DOHH2 (cell line): ENCODE measurements around the gene KCNG2.

Experiments
- EZH2phosphoT487 ChIP-seq: fragments of 200-600 bp; sonication (generic); IDR thresholded peaks from 2 replicates; pipeline ENCODE4 v1.6.1; 2017; ENCODE audit warnings: borderline replicate concordance, mild to moderate bottlenecking, antibody characterized with exemption, low read length, moderate library complexity, mixed read lengths
- TF ChIP-seq, protein P1 (sequence below): fragments of 200-600 bp; sonication (generic); IDR thresholded peaks from one replicate; pipeline ENCODE4 v1.5.1; 2014; ENCODE audit warnings: antibody characterized with exemption, mild to moderate bottlenecking, low read depth, low read length; ENCODE audit not compliant: poor library complexity, severe bottlenecking

GRCh38 chr18:79879566-79879965, 81.8 kb downstream of the KCNG2 start:
- TF ChIP-seq, protein P1, sequence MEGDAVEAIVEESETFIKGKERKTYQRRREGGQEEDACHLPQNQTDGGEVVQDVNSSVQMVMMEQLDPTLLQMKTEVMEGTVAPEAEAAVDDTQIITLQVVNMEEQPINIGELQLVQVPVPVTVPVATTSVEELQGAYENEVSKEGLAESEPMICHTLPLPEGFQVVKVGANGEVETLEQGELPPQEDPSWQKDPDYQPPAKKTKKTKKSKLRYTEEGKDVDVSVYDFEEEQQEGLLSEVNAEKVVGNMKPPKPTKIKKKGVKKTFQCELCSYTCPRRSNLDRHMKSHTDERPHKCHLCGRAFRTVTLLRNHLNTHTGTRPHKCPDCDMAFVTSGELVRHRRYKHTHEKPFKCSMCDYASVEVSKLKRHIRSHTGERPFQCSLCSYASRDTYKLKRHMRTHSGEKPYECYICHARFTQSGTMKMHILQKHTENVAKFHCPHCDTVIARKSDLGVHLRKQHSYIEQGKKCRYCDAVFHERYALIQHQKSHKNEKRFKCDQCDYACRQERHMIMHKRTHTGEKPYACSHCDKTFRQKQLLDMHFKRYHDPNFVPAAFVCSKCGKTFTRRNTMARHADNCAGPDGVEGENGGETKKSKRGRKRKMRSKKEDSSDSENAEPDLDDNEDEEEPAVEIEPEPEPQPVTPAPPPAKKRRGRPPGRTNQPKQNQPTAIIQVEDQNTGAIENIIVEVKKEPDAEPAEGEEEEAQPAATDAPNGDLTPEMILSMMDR: no peak
- TF ChIP-seq EZH2phosphoT487: no peak
